DMS153 (cell line): Measurements from ENCODE around the gene SPI1.

Experiments used
- DNase-seq: peaks from one replicate; lab custom pipeline; 2025; lab: John Stamatoyannopoulos, UW

The SPI1 gene

GRCh38 chr11:47406896-47407745 is 28.8 kb upstream of the SPI1 start:
- DNase-seq = no peak

DNA sequence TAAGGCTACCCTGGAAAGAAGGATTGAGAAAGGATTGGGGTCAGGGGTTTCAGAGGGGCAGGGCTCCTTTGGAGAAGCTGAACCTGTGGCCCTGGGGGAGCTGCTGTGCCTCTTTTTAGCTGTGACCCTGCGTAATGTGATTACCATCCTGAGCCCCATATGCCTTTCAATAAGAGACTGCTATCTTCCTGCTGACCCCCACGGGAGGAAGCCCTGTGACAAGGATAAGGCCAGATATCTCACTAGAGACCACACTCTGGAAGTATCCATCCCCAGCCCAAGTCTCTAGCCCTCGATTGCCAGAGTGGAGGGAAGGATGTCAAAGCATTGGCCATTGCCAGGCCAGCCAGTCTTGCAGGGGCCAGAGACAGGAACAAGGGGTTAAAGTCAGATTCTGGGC is 25.2 kb upstream of the SPI1 start:
- no peak for DNase-seq

DNA sequence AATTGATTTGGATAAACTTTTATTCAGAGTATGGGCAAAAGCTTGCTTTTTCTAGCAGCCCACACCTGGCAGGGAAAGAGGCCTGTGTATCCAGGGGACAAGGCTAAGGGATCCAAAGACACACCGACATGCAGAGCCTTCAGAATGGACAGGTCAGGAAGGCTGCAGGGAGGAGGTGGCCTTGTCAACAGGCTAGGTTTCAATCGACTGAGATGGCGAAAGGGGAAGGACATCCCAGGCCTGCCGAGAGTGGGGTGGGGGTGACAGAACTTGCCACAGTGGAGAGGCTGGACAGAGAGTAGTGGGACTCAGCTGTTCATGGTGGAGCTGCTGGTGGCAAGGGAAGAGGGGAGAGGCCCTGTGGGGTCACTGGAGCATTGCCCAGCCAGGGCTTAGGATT is 24.8 kb upstream of the SPI1 start:
- DNase-seq = no peak

DNA sequence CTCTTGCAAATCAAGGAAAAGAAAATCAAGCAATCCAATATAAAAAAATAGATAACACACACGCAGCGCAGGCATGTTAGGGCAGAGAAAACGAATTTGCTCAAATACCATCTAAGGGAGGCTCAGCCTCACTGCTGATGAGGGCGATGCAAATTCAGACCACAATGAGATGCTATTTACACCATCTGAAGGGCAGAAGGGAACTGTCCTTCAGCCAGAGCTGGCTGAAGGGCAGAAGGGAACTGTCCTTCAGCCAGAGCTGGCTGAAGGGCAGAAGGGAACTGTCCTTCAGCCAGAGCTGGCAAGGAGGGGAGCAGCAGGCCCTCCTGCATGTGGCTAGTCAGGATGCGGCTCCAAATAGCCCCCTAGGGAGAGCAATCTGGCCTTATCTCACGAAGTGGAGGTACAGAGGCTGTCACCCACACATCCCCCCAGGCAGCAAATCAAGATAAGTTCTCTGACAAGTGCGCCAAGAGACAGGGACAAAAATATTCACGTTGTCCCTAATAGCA is 22.5 kb upstream of the SPI1 start:
- DNase-seq = no peak

- no peak for DNase-seq
Measured at GRCh38 chr11:47399860-47400767, 21.8 kb upstream of the SPI1 start.

- no peak for DNase-seq
Measured at GRCh38 chr11:47398551-47398950, 20.2 kb upstream of the SPI1 start.

DNA sequence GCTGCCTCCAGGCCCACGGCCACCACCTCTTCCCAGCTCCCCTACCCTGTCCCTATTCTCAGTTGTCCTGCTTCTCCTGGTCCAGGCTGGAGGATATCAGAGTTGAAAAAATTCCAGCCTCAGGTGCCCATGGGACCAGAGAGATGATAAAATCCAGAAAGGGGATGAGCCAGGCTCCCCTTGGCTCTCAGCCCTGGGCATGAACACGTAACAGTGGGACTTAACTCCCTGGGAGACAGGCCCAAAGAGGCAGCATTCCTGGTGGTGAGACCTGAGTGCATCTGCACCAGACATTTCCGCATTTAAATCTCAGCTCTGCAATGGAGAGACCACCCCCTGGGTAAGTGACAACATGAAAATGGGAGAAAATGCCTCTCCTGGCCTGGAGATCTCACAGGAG is 19.7 kb upstream of the SPI1 start:
- no peak for DNase-seq

GRCh38 chr11:47396049-47396320 is 17.6 kb upstream of the SPI1 start:
- DNase-seq = no peak

GRCh38 chr11:47395223-47396048 is 17.1 kb upstream of the SPI1 start:
- DNase-seq = no peak

DNA sequence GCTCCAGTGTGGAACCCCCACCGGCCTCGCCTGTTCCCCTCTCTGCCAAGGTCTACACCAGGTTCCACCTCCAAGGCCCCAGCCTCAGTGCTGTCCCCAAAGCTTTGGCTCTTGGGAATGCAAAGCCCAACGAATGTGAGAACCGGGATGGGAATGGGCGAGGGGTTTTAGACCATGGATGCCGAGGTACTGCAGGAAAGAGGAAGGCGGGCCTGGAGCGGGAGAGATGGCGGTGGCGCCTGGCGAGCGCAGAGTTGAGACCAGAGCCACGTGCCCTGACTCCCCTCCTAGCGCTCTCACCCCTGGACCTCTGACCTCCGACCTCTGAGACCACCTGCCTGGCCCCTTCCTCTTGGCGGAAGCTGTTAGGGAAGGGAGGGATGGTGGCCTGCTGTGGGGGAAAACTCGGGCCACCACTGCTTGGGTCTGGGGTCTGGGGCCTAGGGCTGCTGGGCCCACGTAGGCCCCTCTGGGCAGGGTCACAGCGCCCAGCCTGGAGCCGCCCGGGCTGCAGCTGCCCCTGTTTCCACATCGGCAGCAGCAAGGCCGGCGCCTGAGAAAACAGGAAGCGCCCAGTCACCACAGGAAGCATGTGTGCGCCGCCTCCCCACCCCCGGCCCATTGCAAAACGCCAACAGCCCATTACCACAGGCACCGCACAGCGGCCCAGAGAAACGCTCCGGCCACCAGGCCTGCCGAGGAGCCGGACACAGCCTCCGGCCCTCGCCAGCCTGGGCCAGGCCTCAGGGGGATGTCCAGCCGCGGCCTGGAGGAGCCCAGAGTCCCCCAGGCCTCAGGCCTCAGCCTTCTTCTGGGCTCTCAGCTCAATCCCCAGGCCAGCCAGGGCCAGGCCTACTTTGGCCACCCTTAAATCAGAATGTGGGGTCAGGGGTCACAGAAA is 16.2 kb upstream of the SPI1 start:
- DNase-seq = no peak

GRCh38 chr11:47394050-47394321 is 15.6 kb upstream of the SPI1 start:
- no peak for DNase-seq

GRCh38 chr11:47393163-47394049 is 15.1 kb upstream of the SPI1 start:
- DNase-seq = no peak

DNA sequence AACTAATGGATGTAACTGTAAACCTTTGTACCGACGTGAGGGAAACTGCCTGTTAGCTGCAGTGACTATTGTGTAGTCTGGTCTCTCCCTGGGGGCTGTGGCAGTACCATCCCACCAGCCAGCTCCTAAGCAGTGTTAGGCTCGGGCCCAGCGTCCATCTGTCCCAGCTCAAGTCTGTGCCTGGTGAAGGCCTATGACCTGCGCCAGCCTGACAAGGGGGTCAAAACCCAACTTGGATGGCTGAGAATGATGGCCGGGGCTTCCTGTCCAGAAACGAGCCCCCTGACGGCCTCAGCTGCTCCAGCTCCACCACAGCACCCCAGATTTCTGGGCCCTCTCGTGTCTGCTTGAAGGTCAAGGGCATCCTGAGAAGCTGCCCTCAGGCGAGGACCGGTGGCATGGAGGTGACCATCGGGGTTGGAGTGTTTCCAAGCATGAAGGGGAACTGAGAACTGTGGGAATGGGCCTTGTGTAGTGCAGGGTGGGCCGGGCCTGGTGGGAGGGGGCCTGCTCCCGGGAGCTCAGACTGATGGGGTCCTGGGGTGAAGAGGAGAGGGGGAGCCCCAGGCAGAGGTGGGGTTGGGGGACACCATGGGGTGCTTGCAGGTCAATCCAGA is 14.3 kb upstream of the SPI1 start:
- no peak for DNase-seq

DNA sequence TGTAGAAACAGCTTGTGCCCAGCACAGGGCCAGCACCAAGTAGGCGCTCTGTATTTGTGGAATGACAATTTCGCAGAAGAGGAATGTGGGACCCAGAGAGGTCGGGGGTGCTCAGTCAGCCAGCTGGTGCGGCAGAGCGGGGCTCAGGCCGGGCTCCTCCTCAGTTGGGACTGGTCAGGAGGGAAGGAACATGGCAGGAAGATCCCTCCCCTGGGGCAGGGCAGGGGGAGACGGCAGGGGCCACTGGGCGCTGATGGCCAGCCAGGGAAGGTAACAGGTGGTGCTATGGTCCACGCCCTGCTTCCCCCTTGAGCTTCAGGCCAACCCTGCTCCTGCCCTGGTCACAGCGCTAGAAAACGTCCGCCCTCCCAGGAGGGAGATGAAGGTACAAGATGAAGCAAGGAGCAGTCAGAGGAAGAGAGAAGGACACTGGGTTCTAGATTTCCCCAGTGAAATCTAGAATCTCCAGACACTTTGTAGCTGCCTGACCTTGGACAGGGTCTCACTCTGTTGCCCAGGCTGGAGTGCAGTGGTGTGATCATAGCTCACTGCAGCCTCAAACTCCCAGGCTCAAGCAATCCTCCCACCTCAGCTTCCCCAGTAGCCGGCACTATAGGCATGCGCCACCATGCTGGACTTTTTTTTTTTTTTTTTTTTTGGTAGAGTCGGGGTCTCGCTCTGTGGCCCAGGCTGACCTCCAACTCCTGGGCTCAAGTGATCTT is 13.5 kb upstream of the SPI1 start:
- DNase-seq = no peak

DNA sequence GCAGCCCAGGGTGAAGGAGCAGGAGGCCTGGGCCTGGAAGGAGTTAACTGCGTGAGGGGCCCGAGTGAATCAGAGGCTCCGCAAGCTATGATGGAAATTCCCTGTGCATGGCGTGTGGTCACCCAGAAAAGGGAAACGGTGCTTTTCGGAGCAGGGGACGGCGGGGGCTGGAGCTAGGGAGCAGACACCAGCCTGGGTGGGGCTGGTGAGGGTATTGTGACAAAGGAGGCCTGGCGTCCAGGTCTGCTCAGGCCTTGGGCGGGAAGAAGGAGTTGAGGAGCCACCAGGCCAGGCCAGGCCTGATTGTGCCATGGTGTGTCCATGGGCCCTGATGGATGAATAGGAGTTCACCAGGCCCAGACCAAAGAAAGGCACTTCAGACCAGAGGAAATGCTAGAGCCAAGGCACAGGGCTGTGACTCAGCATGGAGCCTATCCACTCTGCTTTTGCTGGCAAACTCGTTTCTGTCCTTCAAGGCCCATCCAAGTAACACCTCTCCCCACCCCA is 12.8 kb upstream of the SPI1 start:
- DNase-seq = no peak

- no peak for DNase-seq
Measured at GRCh38 chr11:47390422-47390760, 12.0 kb upstream of the SPI1 start.

GRCh38 chr11:47389577-47390421 is 11.5 kb upstream of the SPI1 start:
- DNase-seq = no peak
